Left ventricle myocardium inferior (tissue), 1 donor: ENCODE results near the gene PRRC1. TPM values are rescaled to one million over a fixed set of nuclear protein-coding genes. Genes with fewer than 3 reads are reported as not detected.

Experiments used
- DNase-seq: peaks from one replicate; pipeline ENCODE4 v3.0.0-alpha.2; 2020
- H3K27ac ChIP-seq: fragments of 200-600 bp; replicated peaks from 2 replicates; pipeline ENCODE4 v1.8.0; 2021
- H3K27me3 ChIP-seq: fragments of 200-600 bp; 2 replicates; pipeline ENCODE4 v1.8.0; 2021; ENCODE audit warnings: low read depth
- H3K36me3 ChIP-seq: fragments of 200-600 bp; 2 replicates; pipeline ENCODE4 v1.8.0; 2021
- H3K4me1 ChIP-seq: fragments of 200-600 bp; 2 replicates; pipeline ENCODE4 v1.8.0; 2021
- H3K4me3 ChIP-seq: fragments of 200-600 bp; 2 replicates; pipeline ENCODE4 v1.8.0; 2021; ENCODE audit warnings: mild to moderate bottlenecking, moderate library complexity
- H3K9me3 ChIP-seq: fragments of 200-600 bp; replicated peaks from 2 replicates; pipeline ENCODE4 v1.8.0; 2021
- intact Hi-C: fragments of 100-400 bp; cut with micrococcal nuclease; formaldehyde crosslinking; loops from one replicate; pipeline ENCODE4 v1.11.0; 2022
- total RNA-seq: library from RNA; stranded (reverse); fragmentation: NEBNext Ultra II Directional; extraction: Animal tissue kit (Norgen Biotek cat#: 25700); gene quantifications from one replicate; pipeline ENCODE4 v1.2.1, GENCODE V29; 2021
- TF ChIP-seq, protein P1 (sequence below): fragments of 200-600 bp; IDR thresholded peaks from 2 replicates; pipeline ENCODE4 v1.8.0; 2021; ENCODE audit warnings: antibody characterized with exemption, mild to moderate bottlenecking, borderline replicate concordance
- donor health status: DM: no; HTN: yes; CAD: no; lungs with severe emphysema.

PRRC1 gene
- total RNA-seq, 1 donor from 2014 or later, result 19.6 TPM

DNA sequence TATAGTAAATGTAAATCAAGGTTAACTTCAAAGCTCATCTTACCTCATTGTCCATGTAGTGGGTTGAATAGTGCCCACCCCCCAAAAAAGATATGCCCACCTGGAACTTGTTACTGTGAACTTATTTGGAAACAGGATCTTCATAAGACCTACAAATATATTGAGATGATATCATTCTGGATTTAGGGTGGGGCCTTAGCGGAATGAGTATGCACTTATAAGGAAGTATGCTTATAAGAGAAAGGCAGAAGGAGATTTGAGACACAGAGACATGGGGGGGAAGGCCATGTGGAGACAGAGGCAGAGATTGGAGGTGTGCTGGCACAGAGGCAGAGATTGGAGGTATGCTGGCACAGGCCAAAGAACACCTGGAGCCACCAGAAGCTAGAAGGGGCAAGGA is 2.6 kb upstream of the PRRC1 start:
- TF ChIP-seq, protein P1, sequence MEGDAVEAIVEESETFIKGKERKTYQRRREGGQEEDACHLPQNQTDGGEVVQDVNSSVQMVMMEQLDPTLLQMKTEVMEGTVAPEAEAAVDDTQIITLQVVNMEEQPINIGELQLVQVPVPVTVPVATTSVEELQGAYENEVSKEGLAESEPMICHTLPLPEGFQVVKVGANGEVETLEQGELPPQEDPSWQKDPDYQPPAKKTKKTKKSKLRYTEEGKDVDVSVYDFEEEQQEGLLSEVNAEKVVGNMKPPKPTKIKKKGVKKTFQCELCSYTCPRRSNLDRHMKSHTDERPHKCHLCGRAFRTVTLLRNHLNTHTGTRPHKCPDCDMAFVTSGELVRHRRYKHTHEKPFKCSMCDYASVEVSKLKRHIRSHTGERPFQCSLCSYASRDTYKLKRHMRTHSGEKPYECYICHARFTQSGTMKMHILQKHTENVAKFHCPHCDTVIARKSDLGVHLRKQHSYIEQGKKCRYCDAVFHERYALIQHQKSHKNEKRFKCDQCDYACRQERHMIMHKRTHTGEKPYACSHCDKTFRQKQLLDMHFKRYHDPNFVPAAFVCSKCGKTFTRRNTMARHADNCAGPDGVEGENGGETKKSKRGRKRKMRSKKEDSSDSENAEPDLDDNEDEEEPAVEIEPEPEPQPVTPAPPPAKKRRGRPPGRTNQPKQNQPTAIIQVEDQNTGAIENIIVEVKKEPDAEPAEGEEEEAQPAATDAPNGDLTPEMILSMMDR, result no peak
- H3K36me3 ChIP-seq, result no peaks in the 10 kb centered on the region

DNA sequence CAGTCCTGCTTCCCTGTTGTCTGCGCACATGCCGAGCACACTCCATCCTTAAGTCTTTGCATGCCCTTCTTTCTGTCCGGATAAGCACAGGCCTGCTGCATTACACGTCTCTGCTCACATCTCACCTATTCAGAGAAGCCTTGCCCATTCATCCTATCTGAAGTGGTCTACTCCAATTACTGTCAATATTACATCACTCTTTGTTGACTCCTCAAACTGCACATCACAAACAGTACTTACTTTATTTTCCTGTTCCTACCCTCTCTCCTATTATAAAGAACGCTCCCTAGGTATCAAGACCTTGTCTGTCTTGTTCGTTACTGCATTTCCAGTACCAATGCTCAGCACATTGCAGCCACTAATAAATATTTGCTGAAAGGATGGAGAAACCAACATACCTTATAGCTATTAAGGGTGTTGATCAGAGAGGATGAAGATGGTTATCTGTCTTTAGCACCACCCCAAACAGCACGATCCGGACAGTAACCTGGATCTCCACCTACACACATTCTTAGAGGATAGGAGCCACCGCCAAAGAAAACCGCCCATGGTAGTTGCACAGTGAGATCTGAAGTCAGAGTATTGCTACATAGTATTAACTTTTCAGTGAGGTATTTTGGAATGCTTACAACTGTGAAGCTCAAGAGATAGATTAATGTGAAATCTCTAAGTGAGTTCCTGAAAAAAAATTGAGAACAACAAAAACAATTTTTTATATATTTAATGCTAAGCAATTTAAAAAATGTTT is 1.6 kb upstream of the PRRC1 start:
- Histone ChIP-seq H3K4me1 (peaks cover 43% of the 10 kb centered on the region), H3K27me3 (no peaks in the 10 kb centered on the region), H3K4me3 (no peak overlapping the region), H3K9me3 (no peaks in the 10 kb centered on the region), H3K36me3 (peaks cover 7% of the 10 kb centered on the region), H3K27ac (no peak overlapping the region)
- DNase-seq, result no peak
- TF ChIP-seq, protein P1, result no peak
- intact Hi-C loops, result no loop called here

More for the DNA sequence above, 2.6 kb upstream of the PRRC1 start:
- DNase-seq, result no peak
- Histone ChIP-seq H3K27me3 (no peaks in the 10 kb centered on the region), H3K27ac (no peak overlapping the region), H3K4me1 (peaks cover 34% of the 10 kb centered on the region), H3K4me3 (no peak overlapping the region), H3K9me3 (no peaks in the 10 kb centered on the region)
- intact Hi-C loops, result no loop called here

DNA sequence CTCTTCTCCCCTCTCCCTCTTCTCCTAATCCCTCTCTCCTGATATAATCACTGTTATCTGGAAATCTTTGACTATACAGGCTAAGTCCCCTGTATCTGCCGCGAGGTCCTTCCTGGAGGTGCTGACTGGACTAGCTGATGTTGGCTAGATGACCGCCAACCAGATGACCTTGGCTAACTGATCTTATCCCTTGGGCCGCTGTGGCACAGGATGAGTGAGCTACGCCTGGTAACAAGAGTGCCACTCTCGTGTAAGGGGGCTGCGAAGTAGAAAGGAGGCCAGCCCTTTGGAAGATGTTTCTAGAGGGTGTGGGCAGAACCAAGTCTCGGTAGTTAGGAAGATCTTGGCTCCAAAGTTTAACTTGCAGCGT is 345 bp upstream of the PRRC1 start:
- Histone ChIP-seq H3K36me3 (peaks cover 11% of the 10 kb centered on the region), H3K4me1 (peaks cover 43% of the 10 kb centered on the region), H3K27ac (peak overlapping the region; percentile 79), H3K9me3 (peaks cover 9% of the 10 kb centered on the region), H3K27me3 (no peaks in the 10 kb centered on the region), H3K4me3 (peak overlapping the region; percentile 94)
- DNase-seq, result peak; percentile 17
- TF ChIP-seq, protein P1, result no peak
- intact Hi-C loops, result no loop called here

DNA sequence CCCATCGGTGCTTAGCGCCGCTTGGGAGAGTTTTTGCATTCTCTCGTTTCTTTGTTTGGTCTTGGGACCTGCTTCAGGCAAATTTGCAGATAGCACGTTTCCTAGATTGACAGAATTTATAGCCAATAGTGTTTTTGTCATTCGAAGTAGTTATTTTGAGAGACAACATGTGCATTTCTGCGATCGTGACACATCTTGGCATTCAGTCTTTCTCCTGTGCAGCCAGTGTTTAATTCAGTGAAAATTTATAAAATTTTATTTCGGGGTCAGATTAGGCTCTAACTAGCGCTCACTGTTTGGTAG is 830 bp downstream of the PRRC1 start:
- intact Hi-C loops, result no loop called here

DNA sequence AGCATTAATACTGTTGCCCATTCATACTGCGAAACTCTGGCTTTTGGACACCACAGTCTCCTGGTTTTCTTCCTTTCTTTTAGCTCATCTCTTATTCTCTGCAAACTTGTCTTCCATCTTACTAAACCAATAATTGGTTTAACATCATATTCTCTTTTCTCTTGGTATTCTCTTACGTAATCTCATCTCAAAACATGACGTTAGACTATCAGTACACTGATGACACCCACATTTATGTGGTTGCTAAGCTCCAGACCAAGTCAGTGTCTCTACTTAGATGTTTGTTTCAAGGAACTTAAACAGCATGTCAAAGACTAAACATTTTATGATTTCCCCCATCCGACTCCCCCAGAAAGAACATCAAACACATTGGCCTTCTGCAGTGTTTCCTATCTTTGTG is 2.1 kb downstream of the PRRC1 start:
- intact Hi-C loops, result no loop called here

More for the DNA sequence above, 830 bp downstream of the PRRC1 start:
- Histone ChIP-seq H3K36me3 (peaks cover 19% of the 10 kb centered on the region), H3K27me3 (no peaks in the 10 kb centered on the region), H3K4me1 (peaks cover 40% of the 10 kb centered on the region), H3K27ac (peak overlapping the region; percentile 79), H3K9me3 (peaks cover 9% of the 10 kb centered on the region), H3K4me3 (peak overlapping the region; percentile 94)
- no peak for DNase-seq
- TF ChIP-seq, protein P1, result no peak

More for the DNA sequence above, 2.1 kb downstream of the PRRC1 start:
- DNase-seq, result no peak
- Histone ChIP-seq H3K9me3 (peaks cover 9% of the 10 kb centered on the region), H3K4me3 (no peak overlapping the region), H3K36me3 (peaks cover 32% of the 10 kb centered on the region), H3K4me1 (peaks cover 36% of the 10 kb centered on the region), H3K27me3 (no peaks in the 10 kb centered on the region), H3K27ac (no peak overlapping the region)
- TF ChIP-seq, protein P1, result no peak
